Loucy (cell line): ENCODE data around the gene NAA38.

Experiments used
- EZH2phosphoT487 ChIP-seq: fragments of 200-600 bp; IDR thresholded peaks from 2 replicates; pipeline ENCODE4 v1.6.1; 2018; ENCODE audit warnings: antibody characterized with exemption, mild to moderate bottlenecking, moderate library complexity, borderline replicate concordance
- TF ChIP-seq, protein P1 (sequence below): fragments of 200-600 bp; sonication (generic); conservative IDR thresholded peaks from 2 replicates; pipeline ENCODE4 v1.5.1; 2014; ENCODE audit warnings: mild to moderate bottlenecking, antibody characterized with exemption, low read length

DNA sequence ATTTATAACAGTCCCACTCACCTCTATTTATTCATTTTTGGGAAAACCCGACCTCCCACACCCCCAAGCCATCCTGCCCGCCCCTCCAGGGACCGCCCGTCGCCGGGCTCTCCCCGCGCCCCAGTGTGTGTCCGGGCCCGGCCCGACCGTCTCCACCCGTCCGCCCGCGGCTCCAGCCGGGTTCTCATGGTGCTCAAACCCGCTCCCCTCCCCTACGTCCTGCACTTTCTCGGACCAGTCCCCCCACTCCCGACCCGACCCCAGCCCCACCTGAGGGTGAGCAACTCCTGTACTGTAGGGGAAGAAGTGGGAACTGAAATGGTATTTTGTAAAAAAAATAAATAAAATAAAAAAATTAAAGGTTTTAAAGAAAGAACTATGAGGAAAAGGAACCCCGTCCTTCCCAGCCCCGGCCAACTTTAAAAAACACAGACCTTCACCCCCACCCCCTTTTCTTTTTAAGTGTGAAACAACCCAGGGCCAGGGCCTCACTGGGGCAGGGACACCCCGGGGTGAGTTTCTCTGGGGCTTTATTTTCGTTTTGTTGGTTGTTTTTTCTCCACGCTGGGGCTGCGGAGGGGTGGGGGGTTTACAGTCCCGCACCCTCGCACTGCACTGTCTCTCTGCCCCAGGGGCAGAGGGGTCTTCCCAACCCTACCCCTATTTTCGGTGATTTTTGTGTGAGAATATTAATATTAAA is 3.1 kb downstream of the NAA38 start:
- TF ChIP-seq EZH2phosphoT487 = no peak
- TF ChIP-seq, protein P1, sequence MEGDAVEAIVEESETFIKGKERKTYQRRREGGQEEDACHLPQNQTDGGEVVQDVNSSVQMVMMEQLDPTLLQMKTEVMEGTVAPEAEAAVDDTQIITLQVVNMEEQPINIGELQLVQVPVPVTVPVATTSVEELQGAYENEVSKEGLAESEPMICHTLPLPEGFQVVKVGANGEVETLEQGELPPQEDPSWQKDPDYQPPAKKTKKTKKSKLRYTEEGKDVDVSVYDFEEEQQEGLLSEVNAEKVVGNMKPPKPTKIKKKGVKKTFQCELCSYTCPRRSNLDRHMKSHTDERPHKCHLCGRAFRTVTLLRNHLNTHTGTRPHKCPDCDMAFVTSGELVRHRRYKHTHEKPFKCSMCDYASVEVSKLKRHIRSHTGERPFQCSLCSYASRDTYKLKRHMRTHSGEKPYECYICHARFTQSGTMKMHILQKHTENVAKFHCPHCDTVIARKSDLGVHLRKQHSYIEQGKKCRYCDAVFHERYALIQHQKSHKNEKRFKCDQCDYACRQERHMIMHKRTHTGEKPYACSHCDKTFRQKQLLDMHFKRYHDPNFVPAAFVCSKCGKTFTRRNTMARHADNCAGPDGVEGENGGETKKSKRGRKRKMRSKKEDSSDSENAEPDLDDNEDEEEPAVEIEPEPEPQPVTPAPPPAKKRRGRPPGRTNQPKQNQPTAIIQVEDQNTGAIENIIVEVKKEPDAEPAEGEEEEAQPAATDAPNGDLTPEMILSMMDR = no peak
